GM18909 (cell line): ENCODE data around the gene WEE2.
A peak's percentile ranks its signal among the peaks of the same experiment; 100 is the strongest.
"Not testable (repeated sequence)": the region's sequence is repeated elsewhere in the genome, so short reads cannot be mapped to it uniquely, and the experiment has no call there.

Experiments used
- ATAC-seq: cut with Tn5 transposase; IDR thresholded peaks from one replicate; pipeline ENCODE4 v1.9.1; 2021; ENCODE audit warnings: mild to moderate bottlenecking; ENCODE audit not compliant: unreplicated experiment, poor library complexity

The WEE2 gene

DNA sequence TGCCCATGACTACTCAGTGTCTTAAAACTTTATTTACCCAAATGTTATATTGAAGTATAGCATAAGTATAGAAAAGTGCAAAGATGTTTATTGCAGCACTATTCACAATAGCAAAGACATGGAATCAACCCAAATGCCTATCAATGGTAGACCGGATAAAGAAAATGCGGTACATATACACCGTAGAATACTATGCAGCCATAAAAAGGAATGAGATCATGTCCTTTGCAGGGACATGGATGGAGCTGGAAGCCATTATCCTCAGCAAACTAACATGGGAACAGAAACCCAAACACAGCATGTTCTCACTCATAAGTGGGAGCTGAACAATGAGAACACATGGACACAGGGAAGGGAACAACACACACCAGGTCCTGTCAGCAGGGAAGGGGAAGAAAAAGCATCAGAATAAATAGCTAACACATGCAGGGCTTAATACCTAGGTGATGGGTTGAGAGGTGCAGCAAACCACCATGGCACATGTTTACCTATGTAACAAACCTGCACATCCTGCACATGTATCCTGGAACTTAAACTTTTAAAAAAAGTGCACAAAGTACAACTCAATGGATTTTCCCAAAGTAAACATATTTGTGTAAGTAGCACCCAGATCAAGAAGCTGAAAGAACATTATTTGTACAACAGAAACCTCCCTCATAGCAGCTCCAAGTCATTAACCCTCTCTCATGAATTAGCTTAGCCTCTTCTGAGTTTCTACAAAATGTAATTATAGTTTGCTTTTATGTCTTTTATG is 18.9 kb upstream of the WEE2 start:
- ATAC-seq: not testable (repeated sequence)

DNA sequence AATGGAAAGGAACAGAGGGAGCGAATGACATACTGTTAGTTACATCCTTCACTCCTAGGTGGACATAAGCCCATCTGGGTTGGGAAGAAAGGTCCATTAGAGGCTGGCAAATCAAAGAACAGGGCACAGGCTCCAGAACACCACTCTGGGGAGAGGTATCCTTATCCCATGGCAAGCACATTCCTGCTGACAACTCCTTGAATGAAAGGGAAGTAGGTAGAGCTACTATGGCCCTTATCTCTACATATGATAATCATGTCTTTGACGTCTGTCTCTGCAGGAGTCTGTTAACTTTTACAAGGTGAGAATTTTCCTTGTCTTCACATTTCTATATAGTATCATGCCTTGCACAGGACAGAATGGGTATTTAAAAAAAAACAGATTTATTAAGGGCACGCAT is 16.6 kb upstream of the WEE2 start:
- no peak for ATAC-seq

DNA sequence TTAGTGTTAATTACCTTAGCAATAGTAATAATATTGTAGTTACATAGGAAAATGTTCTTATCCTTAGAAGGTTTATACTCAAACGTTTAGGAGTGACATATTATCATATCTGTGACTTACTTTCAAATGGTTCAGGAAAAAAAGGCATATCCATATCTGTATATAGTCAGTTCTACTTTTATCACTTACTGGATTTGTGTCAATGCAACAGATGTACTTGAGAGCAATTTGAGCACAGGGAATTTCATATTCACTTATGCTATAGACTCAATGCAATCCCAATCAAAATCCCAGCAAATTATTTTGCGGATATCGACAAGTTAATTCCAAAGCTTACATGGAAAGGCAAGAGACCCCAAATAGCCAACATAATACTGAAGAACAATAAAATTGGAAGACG is 16.2 kb upstream of the WEE2 start:
- ATAC-seq: no peak

DNA sequence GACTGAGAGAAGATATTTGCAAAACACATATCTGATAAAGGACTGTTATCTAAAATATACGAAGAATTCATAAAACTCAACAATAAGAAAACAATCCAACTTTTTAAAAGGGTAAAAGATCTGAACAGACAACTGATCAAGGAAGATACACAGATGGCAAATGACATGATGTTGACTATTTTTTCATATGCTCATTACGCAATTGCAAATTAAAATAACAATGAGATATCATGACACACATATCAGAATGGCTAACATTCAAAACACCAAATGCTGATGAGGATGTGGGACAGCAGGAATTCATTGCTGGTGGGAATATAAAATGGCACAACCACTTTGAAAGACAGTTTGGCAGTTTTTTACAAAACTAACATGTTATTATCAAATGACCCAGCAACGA is 15.1 kb upstream of the WEE2 start:
- no peak for ATAC-seq

DNA sequence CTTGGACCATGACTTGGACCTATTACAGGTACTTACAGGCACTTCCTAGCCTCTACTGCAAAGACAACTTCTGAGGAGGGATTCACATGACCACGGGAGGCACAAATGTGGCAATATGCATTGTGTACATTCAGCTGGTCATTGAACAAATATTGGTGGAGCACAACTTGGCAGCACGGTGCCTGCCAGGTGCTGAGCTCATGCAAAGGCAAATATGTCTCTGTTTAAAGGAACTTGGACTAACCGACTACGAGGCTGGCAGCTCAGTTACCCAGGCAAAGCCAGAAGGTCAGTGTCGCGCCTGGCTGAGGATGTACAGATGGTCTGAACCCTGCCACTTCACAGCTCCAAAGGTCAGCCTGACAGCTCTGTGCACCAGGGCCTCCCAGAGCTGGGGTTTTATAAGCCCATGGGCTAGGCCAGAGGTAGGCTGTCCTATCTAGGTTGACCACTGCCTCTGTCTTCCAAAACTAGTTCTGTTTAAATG is 12.3 kb upstream of the WEE2 start:
- ATAC-seq: peak; percentile 47

DNA sequence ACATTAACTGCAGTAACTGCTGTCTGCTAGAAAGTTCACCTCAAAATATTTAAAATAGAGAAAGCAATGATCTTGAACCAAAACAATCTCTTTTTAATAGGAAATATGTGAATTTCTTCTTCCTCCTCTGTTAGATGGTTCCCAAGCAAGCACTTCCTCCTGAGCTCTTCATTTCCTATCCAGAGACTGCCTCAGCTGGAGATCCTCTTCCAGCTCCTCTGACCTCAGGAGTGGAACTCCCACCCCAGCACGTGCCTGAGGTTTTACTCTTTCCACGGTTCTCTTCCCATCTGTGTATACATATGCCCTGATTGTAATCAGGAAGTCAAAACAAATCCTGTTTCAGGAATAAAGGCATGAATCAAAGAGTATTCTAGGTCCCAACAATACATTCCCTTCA is 11.8 kb upstream of the WEE2 start:
- ATAC-seq: no peak

DNA sequence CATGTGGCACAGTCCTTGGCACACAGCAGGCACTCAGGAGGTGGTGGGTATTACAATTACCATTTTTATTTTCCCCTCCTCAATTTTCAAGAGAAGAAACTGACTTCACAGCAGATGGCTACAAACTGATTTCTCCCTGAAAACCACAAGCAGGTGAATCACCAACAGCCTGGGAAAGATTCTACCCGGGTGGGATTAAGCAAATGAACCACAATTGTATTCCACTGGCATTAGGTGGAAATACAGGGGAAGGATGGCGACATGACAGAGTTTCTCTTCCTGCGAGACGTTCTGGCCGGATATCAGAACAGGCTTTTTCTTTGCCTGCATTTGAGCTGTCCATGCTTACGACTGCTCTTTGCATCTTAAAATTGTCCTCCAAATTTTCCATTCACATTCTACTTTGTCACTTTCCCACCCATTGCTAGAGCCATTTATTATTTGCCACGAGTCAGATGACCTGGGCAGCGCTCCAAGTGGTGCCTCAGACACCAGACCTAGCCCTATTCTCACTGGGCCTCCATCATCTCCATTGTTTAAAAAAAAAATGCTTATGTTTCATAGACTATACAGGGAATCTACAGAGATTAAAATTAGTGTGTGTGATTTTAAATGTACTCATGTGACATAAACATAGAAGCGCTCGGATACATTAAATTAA is 10.8 kb upstream of the WEE2 start:
- ATAC-seq: no peak

DNA sequence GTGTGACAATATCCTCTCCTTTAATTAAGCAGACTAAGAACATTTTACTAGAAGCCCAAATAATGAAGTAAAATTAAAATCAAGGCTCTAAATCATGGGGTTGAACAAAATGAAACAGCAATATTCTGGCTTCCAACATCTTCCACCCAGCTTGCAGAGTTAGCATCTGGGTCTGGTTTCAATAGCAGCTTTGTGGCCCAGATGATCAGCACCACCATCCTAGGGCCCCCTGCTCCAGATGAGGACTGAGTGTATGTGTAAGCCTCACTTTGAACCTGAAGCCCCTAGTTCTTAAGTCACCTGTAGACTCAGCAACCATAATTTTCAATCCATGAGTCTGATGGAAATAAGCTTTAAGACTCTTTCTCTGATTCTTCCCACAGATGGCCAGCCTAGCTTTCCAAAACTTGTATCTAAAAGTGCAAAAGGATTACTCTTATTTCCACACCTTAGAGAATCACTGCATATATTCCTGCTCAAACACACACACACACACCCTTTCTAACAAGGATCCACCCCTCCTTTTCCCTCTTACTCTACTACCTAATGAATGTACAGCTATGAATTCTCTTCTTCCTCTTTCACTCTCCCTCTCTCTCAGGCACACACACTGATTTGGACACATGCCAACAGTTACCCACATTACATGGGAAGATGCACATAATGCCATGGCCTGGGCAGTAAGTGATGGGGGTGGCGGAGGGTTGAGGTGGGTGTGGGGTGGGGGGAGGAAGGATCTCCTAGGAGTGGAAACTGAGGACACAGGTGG is 9.7 kb upstream of the WEE2 start:
- no peak for ATAC-seq

DNA sequence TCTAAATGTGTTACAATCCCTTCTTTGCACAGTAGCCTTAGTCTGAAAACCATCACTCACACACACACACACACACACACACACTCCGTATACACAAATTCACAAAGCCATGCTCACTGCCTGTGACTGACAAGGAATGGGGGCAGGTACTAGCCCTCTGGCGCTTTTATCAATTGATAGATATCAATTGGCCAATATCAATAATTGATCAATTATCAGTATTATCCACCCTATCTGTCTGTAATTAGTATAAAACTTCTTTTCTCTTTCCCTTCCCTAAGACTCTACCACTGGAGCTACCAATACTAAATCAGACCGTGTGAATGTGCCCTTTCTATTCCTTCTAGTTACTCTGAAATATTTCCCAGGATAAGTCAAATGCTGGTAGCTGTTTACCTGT is 8.3 kb upstream of the WEE2 start:
- no peak for ATAC-seq

DNA sequence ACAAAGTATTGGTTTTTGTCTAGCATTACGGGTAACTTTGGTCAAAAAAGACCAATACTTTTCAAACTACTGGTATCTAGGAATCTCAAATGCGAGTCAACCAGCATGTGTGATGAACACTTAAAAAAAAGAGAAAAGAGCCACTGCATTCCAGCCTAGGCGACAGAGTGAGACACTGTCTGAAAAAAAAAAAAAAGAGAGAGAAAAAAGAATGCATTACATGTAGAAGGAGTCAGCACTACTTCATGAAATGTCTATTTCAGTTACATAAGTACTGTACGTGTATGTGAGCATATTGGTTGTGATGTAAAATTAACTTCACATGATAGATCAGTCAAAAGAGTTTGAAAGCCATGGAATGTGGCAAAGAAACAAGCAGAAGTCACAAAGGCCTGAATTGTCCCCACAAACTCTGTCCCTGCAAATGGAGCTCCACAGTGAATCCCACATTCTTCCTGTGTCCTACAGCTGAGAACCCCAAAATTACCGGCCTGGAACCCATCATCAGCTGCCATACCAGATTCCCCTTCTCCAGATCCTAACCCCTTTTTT is 7.8 kb upstream of the WEE2 start:
- no peak for ATAC-seq

DNA sequence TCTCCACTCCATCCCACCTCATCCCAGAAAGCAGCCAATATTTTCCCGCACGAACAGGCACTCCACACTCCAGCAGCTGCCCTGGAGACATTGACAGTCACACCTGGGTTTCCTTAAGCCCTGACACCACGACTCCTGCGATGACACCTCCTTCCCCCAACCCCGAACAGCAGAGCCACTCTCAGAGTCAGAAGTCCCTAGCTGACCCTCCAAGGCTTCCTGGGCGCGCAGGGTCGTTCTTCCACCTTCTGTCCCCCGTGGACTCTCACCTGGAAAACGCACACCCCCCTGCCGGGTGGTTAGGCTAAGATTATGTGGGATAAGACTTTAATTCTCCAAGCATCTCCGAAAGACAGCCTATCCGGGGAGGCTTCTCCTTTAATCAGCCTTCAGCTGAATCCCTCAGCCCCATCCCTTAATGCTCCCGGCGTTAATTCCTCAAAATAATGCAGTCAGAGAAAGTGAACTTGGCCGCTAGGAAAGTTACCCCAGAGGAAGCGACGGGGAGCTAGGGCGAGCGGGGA is 7.2 kb upstream of the WEE2 start:
- peak; percentile 18 for ATAC-seq

DNA sequence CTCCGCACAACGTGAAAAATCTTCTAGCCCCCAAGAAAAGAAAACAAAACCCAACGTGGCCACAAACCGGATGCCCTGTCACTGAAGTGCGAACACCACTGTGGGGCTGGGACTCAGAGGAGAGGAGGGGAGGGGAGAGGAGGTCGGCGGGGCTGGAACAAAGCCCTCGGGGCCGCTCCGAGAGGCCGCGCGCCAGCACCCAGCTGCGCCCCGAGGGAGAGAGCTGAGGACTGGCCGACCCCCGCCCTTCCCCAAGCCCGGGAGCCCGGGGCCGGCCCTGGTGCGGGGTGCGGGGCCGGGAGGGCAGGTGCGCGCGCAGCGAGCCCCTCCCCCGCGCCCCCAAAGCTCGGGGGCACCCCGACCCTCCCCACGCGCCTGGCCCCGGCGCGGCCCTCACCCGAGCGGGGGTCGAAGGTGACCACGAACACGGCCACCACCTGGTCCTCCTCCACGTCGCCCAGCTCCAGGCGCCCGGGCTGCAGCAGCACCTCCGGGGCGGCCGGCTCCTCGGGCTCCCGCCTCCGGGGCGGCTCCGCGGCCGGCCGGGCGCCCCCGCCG is 6.6 kb upstream of the WEE2 start:
- peak; percentile 77 for ATAC-seq

DNA sequence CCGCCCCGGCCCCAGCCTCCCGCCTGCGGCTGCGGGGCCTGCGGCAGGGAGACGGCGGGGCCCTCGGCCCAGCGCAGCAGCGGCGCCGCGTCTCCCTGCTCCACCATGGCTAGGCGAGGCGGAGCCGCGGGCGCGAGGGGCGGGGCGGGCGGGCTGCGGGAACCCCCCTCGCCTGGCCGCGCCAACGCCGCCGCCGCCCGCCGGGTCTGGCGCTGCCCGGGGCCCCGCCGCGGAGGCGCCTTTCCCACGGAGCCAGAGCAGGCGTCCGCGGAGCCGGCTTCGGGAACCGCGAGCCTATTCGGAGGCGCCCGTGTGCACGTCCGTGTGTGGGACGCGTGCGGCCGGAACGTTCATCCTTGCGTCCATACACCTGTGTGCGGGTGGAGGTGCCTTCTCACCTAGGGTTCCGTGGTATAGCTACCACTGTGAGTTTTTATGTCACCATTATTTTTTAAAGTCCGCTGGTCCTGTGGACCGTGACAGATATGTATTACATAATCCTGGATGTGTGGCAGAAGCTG is 6.0 kb upstream of the WEE2 start, which contains the start of gene DENND11:
Gene DENND11, minus strand, starts transcription at position 120 of the 521 bp plus-strand sequence. Its CDS starts 13 bp downstream, at position 107.
- peak; percentile 74 for ATAC-seq

DNA sequence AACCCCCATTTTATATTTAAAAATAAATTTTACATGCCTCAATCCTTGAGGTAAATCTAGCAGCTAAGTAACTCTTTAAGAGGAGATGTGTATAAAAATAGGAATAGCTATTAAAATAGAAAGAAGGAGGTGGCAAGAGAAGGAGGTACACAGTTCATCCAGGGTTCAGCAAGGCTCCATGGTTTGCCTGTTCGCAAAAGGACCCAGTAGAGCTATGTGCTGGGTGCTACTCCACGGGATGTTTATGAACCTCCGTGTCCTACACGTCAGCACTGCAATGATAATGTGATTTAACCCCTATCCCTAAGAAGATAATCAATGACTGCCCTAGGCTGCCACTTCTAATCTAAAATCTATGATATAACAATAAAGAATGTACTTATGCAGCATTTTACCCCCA is 5.3 kb upstream of the WEE2 start:
- ATAC-seq: no peak

DNA sequence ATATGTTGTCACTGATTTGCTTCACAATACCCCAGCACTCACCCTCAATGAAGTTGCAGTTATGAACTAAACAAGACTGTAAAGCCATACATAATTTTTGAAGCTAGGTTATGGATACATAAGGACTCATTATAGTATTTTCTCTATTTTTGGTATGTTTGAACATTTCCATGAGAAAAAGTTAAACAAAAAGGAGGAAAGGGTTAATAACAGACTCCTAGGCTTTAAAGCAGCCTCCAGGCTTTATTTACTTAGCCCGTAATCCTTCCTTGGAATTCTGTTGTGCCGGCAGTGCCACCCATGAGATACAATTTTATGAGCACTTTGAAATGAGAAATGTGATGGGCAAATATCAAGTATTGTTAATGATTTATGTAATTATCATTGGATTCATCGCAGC is 4.0 kb upstream of the WEE2 start:
- no peak for ATAC-seq

DNA sequence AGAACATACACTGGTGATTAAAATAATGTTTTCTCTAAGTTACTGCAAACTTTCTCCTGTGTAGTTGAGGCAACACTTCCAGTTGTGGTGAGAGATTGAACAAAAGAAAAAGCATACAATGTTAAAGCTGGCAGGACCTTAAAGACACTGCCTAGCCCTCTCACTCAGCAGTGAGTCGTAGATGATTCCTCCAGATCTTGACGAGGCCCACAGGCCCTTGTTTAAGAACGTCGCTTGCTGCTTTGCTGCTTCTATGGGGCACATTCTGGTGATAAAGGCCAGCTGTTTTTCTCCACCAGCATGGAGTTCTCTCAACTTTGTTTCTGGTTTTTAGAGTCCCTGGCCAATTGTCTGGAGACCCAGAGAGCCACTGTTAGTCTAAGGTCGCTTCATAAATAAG is 3.4 kb upstream of the WEE2 start:
- no peak for ATAC-seq

DNA sequence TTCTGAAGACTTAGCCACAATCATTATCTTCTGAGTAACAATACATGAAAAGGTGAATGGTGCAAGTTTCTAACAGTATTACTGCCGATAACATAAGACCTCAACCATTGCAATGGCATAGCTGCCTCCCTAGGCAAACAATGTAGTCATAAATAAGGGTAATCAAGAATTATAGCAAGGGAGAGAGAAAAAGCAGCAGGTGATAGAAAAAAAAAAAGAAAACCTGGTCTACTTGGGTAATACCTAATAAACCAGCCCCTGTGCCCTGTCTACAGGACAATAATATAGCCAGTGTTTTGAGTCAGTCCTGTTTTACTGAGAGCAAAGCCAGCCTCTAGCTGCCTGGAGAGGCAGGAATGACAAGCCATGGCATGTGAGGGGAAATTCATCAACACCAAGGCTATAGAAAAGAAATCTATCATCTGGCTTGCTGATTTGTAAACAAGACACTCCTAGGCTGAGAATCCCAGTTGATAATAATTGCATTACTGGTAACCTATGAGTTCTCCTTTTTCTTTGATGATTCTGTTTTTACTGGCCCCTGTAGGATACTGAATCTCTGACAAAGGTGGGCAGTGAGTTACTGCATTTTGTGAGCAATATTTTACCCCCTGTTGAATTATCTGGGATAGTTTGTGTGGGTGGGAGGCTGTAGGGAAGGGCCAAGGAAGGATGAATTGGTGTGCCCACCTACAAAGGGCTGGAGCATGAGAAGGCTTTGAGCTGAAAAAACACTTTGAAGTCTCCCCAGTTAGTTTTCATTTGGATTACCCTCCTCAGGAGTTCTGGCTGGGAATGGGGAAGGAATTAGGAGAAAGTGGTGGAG is 1.7 kb upstream of the WEE2 start:
- ATAC-seq: no peak

DNA sequence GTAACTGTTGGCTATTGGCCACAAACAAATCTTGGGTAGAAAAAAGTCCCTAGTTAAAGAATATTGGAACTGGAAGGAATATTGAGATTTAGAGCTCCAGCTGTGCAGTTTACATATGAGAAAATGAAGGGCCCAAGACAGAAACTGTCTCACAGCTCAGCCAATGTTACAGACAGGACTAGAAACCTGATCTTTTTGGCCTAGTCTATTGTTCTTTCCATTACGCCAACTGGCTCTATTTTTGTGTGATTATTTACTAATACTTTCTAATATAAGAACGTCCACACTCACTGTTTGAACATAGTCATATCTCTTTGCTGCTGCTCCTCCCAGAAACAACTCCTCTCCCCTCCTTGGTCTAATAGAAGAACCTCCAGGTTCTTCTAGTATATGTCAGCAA is 1.2 kb downstream of the WEE2 start:
- no peak for ATAC-seq

DNA sequence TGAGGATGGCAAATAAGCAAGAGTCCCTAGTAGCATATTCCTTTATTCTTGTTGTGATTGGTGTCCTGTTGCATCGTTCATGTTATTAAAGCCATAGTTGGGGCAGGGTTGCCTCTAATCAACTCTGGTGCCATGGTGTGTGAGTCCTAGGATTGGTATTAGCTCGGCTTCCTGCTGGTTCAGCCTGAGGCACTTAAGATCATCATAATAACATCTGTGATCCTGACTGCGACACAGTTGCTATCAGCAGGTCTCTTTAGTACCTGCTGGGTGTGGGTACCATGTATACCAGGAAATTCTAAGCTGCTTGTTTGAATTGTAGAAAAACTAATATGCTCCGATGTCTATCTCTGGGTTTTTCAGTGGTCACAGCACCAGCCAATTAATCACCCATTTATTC is 1.6 kb downstream of the WEE2 start:
- no peak for ATAC-seq
